ENCODE data around the gene TPM2.

Gene TPM2

GRCh38 chr9:35679091-35679490, 10.6 kb downstream of the TPM2 start:
- DNase-seq (ENCODE audit: low read depth) = no peak
- no peak for TF ChIP-seq CTCF (IDR thresholded peaks at IDR 0.05; ENCODE audit: insufficient read depth, low read depth, low read length, missing control alignments)
- H3K4me3 ChIP-seq (ENCODE audit: low read depth, low read length) = no peak overlapping the region

GRCh38 chr9:35675732-35676392, 13.9 kb downstream of the TPM2 start:
- no peak for DNase-seq (ENCODE audit: low read depth)
- H3K4me3 ChIP-seq (ENCODE audit: low read depth, low read length) = peak overlapping the region; percentile 33
- no peak for TF ChIP-seq CTCF (IDR thresholded peaks at IDR 0.05; ENCODE audit: insufficient read depth, low read depth, low read length, missing control alignments)

GRCh38 chr9:35675204-35675603, 14.5 kb downstream of the TPM2 start:
- no peak for DNase-seq (ENCODE audit: low read depth)
- no peak for TF ChIP-seq CTCF (IDR thresholded peaks at IDR 0.05; ENCODE audit: insufficient read depth, low read depth, low read length, missing control alignments)
- no peak overlapping the region for H3K4me3 ChIP-seq (ENCODE audit: low read depth, low read length)

- DNase-seq (ENCODE audit: low read depth) = no peak
- H3K4me3 ChIP-seq (ENCODE audit: low read depth, low read length) = no peak overlapping the region; the same call in 1 of the 2 replicates
Observed at GRCh38 chr9:35674025-35674361, 15.7 kb downstream of the TPM2 start.

GRCh38 chr9:35673132-35674024, 16.3 kb downstream of the TPM2 start, which contains the start of gene CA9:
Gene CA9, plus strand, starts transcription at chr9:35673928. Its CDS starts 32 bp downstream, at chr9:35673960.
- H3K4me3 ChIP-seq (ENCODE audit: low read depth, low read length) = peak within 1 kb of the TSS; percentile 9
- DNase-seq (ENCODE audit: low read depth) = no peak
- no peak for TF ChIP-seq CTCF (IDR thresholded peaks at IDR 0.05; ENCODE audit: insufficient read depth, low read depth, low read length, missing control alignments)

More at GRCh38 chr9:35674025-35674361, 15.7 kb downstream of the TPM2 start:
- no peak for TF ChIP-seq CTCF (IDR thresholded peaks at IDR 0.05; ENCODE audit: insufficient read depth, low read depth, low read length, missing control alignments)

GRCh38 chr9:35669331-35670145, 20.2 kb downstream of the TPM2 start:
- no peak for DNase-seq (ENCODE audit: low read depth)
- TF ChIP-seq CTCF (IDR thresholded peaks at IDR 0.05; ENCODE audit: insufficient read depth, low read depth, low read length, missing control alignments) = no peak

More at GRCh38 chr9:35669331-35670145, 20.2 kb downstream of the TPM2 start:
- no peak overlapping the region for H3K4me3 ChIP-seq (ENCODE audit: low read depth, low read length)

Measured in GM12865 (cell line).